ENCODE data around the gene DTWD2.
"Not testable (repeated sequence)": the region's sequence is repeated elsewhere in the genome, so short reads cannot be mapped to it uniquely, and the experiment has no call there.

DNA sequence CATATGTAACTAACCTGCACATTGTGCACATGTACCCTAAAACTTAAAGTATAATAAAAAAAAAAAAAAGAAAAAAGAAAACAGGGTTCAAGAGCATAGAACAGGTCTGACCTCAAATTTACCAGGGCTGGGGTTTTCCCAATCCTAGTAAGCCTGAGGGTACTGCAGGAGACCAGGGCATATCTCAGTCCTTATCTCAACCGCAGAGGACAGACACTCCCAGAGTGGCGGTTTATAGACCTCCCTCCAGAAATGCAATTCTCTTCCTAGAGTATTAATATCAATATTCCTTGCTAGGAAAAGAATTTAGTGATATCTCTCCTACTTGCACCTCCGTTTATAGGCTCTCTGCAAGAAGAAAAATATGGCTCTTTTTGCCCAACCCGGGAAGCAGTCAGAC lies 136.6 kb downstream of the DTWD2 start:
- not testable (repeated sequence) for TF ChIP-seq POLR2A (IDR thresholded peaks at IDR 0.05; ENCODE audit: extremely low read depth, insufficient read length); MYC (IDR thresholded peaks at IDR 0.05; ENCODE audit: low read depth, low read length)
- TF ChIP-seq, protein P1, sequence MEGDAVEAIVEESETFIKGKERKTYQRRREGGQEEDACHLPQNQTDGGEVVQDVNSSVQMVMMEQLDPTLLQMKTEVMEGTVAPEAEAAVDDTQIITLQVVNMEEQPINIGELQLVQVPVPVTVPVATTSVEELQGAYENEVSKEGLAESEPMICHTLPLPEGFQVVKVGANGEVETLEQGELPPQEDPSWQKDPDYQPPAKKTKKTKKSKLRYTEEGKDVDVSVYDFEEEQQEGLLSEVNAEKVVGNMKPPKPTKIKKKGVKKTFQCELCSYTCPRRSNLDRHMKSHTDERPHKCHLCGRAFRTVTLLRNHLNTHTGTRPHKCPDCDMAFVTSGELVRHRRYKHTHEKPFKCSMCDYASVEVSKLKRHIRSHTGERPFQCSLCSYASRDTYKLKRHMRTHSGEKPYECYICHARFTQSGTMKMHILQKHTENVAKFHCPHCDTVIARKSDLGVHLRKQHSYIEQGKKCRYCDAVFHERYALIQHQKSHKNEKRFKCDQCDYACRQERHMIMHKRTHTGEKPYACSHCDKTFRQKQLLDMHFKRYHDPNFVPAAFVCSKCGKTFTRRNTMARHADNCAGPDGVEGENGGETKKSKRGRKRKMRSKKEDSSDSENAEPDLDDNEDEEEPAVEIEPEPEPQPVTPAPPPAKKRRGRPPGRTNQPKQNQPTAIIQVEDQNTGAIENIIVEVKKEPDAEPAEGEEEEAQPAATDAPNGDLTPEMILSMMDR (IDR thresholded peaks at IDR 0.05; ENCODE audit: low read depth, low read length): not testable (repeated sequence)
